HepG2 (cell line): ENCODE measurements around the gene PTPRU. TPM values are rescaled to one million over a fixed set of nuclear protein-coding genes. Genes with fewer than 3 reads are reported as not detected.

Experiments used
- AHDC1 ChIP-seq: sonication (generic); formaldehyde crosslinking; IDR thresholded peaks from 2 replicates; pipeline ENCODE4 v1.5.1; 2020; ENCODE audit warnings: mild to moderate bottlenecking, missing genetic modification reagents, borderline replicate concordance
- FOXJ3 ChIP-seq: sonication (generic); formaldehyde crosslinking; IDR thresholded peaks from 2 replicates; pipeline ENCODE4 v1.4.0; 2020; ENCODE audit warnings: missing genetic modification reagents, mild to moderate bottlenecking, borderline replicate concordance
- MYC ChIP-seq: sonication (generic); formaldehyde crosslinking; IDR thresholded peaks from 2 replicates; pipeline ENCODE4 v1.9.0; 2021; ENCODE audit warnings: missing genetic modification reagents, borderline replicate concordance
- PTBP1 ChIP-seq: fragments of 200-400 bp; formaldehyde crosslinking; IDR thresholded peaks from 2 replicates; pipeline ENCODE4 v1.6.1; 2018; ENCODE audit warnings: low read length, low read depth; ENCODE audit not compliant: poor library complexity, severe bottlenecking
- SAFB2 ChIP-seq: sonication (generic); formaldehyde crosslinking; IDR thresholded peaks from 2 replicates; pipeline ENCODE4 v1.5.1; 2020; ENCODE audit warnings: missing genetic modification reagents, low read depth, mild to moderate bottlenecking, borderline replicate concordance
- SMAD9 ChIP-seq: sonication (generic); formaldehyde crosslinking; IDR thresholded peaks from 2 replicates; pipeline ENCODE4 v1.5.1; 2020; ENCODE audit warnings: mild to moderate bottlenecking, missing genetic modification reagents
- SOX6 ChIP-seq, 2 experiments: fragments of 450-650 bp in 1 of 2; sonication (generic) in 1 of 2; formaldehyde crosslinking in 1 of 2; IDR thresholded peaks; 2 replicates each; pipeline versions ENCODE4 v1.4.0 to v1.6.1; 2017 to 2020; ENCODE audit warnings: antibody characterized with exemption in 1 of 2, mild to moderate bottlenecking in 1 of 2, missing genetic modification reagents in 1 of 2
- TMF1 ChIP-seq: sonication (generic); formaldehyde crosslinking; IDR thresholded peaks from 2 replicates; pipeline ENCODE4 v1.8.1; 2022; ENCODE audit warnings: low read depth, missing genetic modification reagents
- ZBTB26 ChIP-seq: IDR thresholded peaks from 2 replicates; pipeline ENCODE4 v1.6.1; 2016; ENCODE audit warnings: missing compliant biosample characterization, missing genetic modification reagents, borderline replicate concordance
- ZNF788 ChIP-seq: sonication (generic); formaldehyde crosslinking; IDR thresholded peaks from 2 replicates; pipeline ENCODE4 v1.5.0; 2020; ENCODE audit warnings: mild to moderate bottlenecking, missing genetic modification reagents, borderline replicate concordance
- polyA plus RNA-seq, 8 experiments: library from polyadenylated mRNA; depleted of rRNA in 3 of 8; stranded (reverse) in 7 of 8; unstranded in 1 of 8; fragments of >200 nt; fragmentation: Illumina TruSeq in 4 of 8; extraction: Trizol in 4 of 8; gene quantifications; 2 replicates each; pipeline versions ENCODE4 v1.2.1 to v1.2.3, GENCODE V29; 2011 to 2016; ENCODE audit warnings: low read depth in 4 of 8, missing spikeins in 1 of 8, mixed read lengths in 1 of 8; ENCODE audit not compliant: insufficient read depth in 1 of 8
- total RNA-seq, 5 experiments: library from RNA; depleted of rRNA; stranded (reverse); fragments of >200 nt; fragmentation: Illumina TruSeq; extraction: Trizol; gene quantifications; 2 replicates each; pipeline ENCODE4 v1.2.3, GENCODE V29; 2016; ENCODE audit warnings: low read depth in 1 of 5
- TF ChIP-seq, protein P1 (sequence below), 2 experiments: sonication (generic) in 1 of 2; formaldehyde crosslinking in 1 of 2; IDR thresholded peaks; 2 replicates each; pipeline versions ENCODE4 v1.4.0 to v1.6.1; 2018 to 2020; ENCODE audit warnings: missing genetic modification reagents in 2 of 2, borderline replicate concordance in 1 of 2, low read depth in 1 of 2, mild to moderate bottlenecking in 1 of 2, missing biosample characterization in 1 of 2
- TF ChIP-seq, protein P2 (sequence below): IDR thresholded peaks from 2 replicates; pipeline ENCODE4 v1.6.1; 2012; ENCODE audit warnings: inconsistent platforms
- TF ChIP-seq, protein P3 (sequence below): sonication (generic); formaldehyde crosslinking; IDR thresholded peaks from 2 replicates; pipeline ENCODE4 v1.4.0; 2020; ENCODE audit warnings: mild to moderate bottlenecking, missing genetic modification reagents

Gene PTPRU
- total and polyA plus RNA-seq, 2 of the 13 experiments (the other 11 are each of a cell fraction or from before 2014, with no cell fraction given) = 21.6 to 22.3 TPM

DNA sequence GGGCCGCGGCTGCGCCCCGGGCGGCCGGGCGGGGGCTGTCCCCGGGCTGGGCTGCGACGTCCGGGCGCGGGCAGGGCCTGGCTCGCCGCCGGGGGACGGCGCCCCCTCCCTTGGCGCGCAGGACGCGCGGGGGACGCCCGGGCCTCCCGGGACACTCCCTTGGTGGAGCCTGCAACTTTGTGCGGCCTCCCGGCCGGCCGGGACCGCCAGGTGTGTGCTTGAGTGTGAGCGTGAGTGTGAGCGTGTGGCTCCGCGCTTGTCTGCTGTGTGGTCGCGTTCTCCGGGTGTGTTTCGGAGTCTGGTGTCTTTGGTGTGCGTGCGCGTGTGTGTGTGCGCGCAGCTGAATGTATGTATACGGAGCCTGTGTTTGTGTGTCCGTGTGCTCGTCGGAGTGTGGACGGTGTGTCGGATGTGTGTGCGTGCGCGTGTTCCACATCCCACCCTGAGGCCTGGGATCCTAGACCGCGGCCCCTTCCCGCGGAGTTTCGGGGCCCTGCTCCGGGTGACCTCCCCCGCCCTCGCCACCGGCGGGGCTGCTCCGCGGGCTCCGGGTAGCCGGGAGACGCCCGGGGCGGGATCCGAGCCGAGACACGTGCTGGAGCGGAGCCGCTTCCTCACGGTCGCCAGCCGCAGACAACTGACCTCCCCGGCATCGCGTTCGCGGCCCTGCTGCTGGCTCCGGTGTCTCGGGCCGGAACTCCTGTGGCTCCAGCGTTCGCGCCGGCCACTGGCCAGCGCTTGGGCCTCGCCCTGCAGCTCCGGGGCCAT, 1.7 kb downstream of the PTPRU start (continued):
- TF ChIP-seq, protein P1, sequence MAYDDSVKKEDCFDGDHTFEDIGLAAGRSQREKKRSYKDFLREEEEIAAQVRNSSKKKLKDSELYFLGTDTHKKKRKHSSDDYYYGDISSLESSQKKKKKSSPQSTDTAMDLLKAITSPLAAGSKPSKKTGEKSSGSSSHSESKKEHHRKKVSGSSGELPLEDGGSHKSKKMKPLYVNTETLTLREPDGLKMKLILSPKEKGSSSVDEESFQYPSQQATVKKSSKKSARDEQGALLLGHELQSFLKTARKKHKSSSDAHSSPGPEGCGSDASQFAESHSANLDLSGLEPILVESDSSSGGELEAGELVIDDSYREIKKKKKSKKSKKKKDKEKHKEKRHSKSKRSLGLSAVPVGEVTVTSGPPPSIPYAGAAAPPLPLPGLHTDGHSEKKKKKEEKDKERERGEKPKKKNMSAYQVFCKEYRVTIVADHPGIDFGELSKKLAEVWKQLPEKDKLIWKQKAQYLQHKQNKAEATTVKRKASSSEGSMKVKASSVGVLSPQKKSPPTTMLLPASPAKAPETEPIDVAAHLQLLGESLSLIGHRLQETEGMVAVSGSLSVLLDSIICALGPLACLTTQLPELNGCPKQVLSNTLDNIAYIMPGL (CRISPR knock-in tag; IDR thresholded peaks at IDR 0.05; ENCODE audit: borderline replicate concordance in 1 of 2, low read depth in 1 of 2) = peak in 1 of 2 experiments; percentile 77; a peak in 2 of 4 replicates
- TF ChIP-seq, protein P2, sequence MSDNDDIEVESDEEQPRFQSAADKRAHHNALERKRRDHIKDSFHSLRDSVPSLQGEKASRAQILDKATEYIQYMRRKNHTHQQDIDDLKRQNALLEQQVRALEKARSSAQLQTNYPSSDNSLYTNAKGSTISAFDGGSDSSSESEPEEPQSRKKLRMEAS = peak; percentile 56; the same call in 1 of the 2 replicates
- TF ChIP-seq ZNF788 (CRISPR knock-in tag) = peak; percentile 37; the same call in 1 of the 2 replicates
- TF ChIP-seq AHDC1 (CRISPR knock-in tag) = no peak
- TF ChIP-seq FOXJ3 (CRISPR knock-in tag) = no peak
- no peak for TF ChIP-seq SAFB2 (CRISPR knock-in tag)
- no peak for TF ChIP-seq SMAD9 (CRISPR knock-in tag)
- TF ChIP-seq PTBP1 = no peak
- TF ChIP-seq ZBTB26 = peak; percentile 46; the same call in 1 of the 2 replicates
- TF ChIP-seq, protein P3, sequence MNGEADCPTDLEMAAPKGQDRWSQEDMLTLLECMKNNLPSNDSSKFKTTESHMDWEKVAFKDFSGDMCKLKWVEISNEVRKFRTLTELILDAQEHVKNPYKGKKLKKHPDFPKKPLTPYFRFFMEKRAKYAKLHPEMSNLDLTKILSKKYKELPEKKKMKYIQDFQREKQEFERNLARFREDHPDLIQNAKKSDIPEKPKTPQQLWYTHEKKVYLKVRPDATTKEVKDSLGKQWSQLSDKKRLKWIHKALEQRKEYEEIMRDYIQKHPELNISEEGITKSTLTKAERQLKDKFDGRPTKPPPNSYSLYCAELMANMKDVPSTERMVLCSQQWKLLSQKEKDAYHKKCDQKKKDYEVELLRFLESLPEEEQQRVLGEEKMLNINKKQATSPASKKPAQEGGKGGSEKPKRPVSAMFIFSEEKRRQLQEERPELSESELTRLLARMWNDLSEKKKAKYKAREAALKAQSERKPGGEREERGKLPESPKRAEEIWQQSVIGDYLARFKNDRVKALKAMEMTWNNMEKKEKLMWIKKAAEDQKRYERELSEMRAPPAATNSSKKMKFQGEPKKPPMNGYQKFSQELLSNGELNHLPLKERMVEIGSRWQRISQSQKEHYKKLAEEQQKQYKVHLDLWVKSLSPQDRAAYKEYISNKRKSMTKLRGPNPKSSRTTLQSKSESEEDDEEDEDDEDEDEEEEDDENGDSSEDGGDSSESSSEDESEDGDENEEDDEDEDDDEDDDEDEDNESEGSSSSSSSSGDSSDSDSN = peak; percentile 94
- TF ChIP-seq SOX6 (IDR thresholded peaks at IDR 0.05) = no peak
- peak; percentile 27; the same call in 1 of the 2 replicates for TF ChIP-seq SOX6 (CRISPR knock-in tag; IDR thresholded peaks at IDR 0.05)
- 0 out of 2 replicates have a peak, but pooled peaks have one; percentile 13 for TF ChIP-seq TMF1 (CRISPR knock-in tag)
- TF ChIP-seq MYC = peak; percentile 59; the same call in 1 of the 2 replicates
